GM18907 (cell line): ENCODE results near the gene USP7.

Source experiments
- ATAC-seq: cut with Tn5 transposase; IDR thresholded peaks from one replicate; pipeline ENCODE4 v1.9.1; 2021; ENCODE audit warnings: mild to moderate bottlenecking, moderate library complexity; ENCODE audit not compliant: unreplicated experiment

The USP7 gene

DNA sequence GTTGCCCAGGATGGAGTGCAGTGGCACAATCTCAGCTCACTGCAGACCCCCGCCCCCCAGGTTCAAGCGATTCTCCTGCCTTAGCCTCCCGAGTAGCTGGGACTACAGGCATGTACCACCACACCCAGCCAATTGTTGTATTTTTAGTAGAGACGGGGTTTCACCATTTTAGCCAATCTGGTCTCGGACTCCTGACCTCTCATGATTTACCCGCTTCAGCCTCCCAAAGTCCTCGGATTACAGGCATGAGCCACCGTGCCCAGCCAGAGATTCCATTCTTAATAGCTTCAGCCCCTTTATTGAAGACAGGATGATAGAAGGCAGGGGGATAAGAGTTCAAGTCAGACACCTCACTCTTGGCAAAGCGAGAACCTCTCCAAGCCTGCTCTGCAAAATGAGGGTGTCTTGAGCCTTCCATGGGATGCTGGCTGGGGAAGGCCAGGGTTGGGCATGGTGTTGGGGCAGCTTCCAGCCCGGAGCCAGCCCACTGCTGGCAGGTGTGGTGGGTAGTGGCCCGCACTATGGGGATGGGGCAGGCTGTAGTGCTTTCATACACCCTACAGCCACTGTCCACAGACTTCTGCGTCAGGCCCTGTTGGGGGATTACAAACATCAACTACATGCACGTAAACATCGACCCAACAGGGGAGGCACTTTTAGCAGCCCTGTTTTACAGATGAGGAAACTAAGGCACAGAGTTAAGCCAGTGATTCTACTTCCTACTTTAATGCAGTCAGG lies 98.4 kb downstream of the USP7 start:
- no peak for ATAC-seq

DNA sequence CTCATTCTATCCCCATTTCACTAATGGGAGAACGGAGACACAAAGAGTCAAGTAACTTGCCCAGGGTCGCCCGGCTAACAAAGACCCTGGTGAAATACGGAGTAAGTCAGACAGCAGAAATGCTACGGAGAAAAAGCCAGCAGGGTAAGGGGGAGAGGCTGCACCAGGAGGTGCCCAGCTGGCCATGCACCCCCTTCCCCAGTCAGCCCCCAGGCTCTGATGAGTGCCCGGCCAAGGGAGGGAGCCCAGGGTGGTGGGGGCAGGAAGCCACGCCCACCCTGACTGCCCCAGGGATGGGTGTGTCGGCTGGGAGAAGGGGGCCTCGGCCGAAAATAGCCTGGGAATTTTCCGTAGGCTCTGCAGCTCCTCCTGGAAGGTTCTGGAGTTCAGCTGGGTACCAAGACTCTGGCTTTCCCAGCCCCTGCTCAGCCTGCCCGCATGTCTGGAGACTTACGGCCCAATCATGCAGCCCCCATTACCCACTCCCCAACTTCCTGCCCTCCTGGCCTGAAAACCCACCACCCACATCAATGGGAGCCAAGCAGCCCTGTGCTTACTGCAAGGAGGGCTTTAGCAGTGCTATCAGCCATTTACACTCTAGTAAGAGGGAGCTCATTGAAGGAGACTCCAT lies 99.1 kb downstream of the USP7 start:
- ATAC-seq = no peak

DNA sequence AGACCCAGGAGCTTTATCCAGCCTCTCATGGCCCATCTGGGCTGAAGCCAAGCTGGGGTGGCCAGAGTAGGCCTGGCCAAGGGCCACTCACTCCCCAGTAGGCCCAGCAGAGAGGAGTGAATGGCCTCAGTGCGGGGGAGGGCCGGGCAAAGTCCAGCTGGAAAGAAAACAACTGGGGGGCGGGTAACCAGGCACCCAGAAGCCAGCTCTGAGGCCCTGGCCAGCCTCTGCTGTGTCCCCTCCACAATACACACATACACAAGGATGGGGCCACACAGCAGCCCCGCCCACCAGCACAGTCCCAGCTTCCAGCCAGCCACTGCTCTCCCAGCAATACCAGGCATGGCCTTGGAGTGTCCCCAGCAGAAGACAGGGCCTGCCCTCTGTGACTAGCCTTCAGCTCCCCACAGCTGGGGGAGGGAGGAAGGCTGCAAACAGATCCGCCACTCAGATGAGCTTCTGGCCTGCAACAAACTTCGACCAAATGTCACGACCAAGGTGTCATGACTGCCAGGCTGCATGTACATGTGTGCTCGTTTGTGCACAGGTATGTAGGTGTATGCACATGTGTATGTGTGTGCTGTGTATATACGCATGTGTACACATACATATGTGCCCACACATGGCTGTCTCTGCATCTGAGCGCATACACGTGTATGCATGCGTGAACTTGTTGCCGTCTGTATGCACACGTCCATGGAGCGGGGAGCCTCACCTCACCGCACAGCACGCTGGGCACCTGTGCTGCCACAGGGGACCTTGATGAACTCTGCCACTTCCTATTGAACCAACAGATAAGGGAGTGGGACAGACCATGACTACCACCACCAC lies 99.9 kb downstream of the USP7 start:
- ATAC-seq = no peak

DNA sequence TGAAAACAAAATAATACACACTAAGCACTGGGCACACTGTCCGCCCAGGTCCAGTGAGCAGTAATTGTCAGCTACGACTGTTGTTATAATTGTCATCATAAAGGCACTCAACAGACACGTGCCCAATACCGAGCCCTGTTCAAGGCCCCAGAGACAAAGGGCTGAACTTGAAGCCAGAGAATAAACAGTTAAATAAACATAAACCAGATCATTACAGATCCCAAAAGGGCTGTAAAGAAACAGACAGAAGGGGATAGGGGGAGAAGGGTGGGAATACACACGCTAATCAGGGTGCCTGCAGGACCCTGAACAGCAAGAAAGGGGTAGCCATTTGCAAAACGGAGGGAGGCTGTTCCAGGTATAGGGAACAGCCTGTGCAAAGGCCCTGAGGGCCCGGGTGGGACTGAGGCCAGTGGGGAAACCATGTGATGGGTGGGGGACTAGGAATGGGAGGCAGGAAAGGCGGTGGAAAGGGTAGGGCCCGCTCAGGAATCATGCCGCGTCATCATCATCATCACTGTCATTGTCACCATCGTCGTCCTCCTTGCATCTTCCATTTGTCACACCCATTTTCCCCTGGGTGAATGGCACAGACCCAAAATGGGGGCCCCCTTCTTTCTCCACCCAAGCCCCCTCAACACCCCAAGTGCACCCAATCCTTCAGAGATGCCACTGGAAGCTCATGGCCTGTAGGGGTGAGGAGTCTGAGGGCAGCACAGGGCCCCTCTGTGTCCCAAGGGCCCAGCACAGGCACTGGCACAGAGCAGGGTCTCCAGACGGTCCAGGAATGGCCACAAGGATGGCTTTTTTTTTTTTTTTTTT lies 101.2 kb downstream of the USP7 start:
- ATAC-seq = no peak

DNA sequence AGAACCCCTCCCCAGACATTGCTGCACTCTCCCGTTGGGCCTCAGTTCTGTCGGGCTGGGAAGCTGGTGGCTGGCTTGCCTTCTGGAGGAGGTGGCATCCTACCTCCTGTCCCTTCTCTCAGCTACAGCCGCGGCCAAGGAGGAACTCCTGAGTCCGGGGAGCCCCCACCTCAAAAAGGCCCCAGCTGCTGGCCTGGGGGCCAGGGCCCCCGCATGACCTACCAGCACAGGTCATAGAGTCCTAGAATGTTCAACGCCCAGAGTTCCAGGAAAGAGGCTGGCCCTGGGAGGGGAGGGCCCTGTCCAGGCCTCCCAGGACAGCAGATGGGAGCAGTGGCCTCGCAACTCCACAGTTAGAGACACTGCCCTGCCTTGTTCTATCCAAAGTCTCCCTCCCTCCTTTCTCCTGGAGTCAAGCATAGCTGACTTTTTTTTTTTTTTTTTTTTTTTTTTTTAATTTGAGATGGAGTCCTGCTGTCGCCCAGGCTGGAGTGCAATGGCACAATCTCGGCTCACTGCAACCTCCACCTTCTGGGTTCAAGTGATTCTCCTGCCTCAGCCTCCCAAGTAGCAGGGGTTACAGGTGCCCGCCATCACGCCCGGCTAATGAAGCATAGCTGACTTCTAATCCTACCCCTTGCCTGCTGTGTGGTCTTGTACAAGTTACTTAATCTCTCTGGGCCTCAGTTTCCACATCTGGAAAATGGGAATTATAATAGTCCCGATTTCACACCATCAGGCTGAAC lies 102.0 kb downstream of the USP7 start:
- no peak for ATAC-seq

GRCh38 chr16:8859913-8860881 lies 103.5 kb downstream of the USP7 start:
- no peak for ATAC-seq

- no peak for ATAC-seq
Measured at GRCh38 chr16:8858994-8859912, 104.5 kb downstream of the USP7 start.

DNA sequence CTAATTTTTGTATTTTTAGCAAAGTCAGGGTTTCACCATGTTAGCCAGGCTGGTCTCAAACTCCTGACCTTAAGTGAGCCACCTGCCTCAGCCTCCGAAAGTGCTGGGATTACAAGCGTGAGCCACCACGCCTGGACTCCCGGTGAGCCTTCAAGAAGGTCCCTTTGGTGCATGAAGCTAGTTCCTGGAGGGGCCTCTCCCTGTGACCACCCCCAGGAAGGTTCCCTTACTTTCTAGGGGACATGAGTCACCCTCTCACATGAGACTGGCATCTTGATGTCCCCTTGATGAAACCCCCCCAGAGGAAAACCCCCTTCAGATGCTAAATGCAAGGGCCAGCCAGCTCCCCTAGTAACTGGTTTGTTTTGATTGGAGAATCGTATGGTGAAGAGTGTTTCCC lies 107.7 kb downstream of the USP7 start:
- ATAC-seq = no peak

- no peak for ATAC-seq
Measured at GRCh38 chr16:8855051-8855786, 108.5 kb downstream of the USP7 start.

DNA sequence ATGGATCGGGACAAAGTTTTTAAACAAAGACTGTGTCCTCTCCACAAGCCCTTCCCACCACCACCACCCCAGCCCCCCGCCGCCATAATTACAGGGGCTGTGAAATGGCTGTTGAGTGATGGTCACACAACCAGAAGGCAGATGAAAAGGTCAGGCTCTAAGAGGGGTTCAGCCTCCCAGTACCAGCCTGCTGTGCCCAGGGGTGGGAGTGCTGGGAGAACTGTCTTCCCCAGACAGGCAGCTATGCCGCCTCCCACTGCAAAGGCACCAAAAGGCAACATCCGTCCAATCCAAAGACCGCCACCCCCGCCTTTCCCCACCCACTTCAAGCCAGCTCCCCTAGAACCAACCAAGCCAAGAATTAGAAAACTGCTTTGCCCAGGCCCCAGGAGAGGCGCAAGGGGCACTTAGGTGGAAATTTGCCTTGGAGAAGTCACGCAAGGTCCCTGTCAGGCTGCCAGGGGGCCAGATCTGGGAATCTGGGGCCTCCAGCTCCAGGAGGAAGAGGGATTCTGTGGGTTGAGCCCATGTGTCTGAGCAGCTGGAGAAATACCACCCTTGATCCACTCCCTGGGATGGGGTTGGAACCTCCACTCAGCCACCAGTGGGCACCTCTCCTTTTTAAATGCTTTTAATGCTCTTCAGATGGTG lies 109.3 kb downstream of the USP7 start:
- no peak for ATAC-seq

DNA sequence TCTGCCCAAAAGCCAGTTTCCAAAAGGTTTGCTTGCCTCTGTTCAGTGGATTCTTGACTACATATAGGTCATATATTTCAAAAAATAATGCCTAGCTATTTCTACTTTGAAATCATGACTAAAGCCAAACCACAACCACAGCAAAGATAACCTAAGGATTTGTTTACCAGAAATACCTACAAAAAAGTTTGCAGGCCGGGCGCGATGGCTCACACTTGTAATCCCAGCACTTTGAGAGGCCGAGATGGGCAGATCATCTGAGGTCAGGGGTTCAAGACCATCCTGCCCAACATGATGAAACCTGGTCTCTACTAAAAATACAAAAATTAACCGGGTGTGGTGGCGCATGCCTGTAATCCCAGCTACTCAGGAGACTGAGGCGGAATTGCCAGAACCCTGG lies 110.1 kb downstream of the USP7 start:
- no peak for ATAC-seq

DNA sequence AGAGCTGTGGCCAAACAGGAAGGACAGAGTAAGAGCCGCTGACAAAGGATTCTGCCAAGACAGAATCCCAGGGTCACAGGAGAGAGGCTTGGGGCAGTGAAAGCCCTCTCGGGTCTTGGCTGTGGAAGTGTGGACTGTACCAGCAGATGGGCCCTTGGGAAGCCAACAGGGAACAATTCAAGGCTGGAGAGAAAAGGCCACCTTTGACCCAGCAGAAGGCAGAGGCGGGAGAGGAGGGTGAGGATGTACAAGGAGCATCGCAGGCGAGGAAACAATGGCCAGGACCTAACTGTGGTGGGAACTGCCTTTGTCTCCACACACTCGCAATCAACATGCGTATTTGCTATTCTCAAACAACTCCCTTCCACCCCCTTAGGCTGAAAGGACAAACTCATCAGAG lies 110.6 kb downstream of the USP7 start:
- no peak for ATAC-seq

DNA sequence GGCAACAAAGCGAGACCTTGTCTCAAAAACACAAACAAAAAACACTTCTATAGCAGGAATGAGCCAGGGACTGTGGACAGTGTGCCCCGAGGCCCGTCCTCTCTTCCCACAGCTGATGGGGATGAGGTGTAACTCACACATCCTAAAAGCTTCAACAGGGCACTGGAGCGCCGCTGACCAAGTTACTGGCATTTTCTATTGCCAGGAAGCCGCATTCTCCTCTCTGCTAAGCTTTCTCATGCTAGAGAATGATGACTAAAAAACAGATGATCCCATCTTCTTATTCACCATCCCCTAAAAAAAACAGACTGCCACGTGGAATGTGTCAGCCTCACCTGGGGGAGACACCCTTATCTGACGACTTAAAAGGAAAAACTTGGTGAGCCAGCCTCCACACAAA lies 111.2 kb downstream of the USP7 start:
- ATAC-seq = no peak

DNA sequence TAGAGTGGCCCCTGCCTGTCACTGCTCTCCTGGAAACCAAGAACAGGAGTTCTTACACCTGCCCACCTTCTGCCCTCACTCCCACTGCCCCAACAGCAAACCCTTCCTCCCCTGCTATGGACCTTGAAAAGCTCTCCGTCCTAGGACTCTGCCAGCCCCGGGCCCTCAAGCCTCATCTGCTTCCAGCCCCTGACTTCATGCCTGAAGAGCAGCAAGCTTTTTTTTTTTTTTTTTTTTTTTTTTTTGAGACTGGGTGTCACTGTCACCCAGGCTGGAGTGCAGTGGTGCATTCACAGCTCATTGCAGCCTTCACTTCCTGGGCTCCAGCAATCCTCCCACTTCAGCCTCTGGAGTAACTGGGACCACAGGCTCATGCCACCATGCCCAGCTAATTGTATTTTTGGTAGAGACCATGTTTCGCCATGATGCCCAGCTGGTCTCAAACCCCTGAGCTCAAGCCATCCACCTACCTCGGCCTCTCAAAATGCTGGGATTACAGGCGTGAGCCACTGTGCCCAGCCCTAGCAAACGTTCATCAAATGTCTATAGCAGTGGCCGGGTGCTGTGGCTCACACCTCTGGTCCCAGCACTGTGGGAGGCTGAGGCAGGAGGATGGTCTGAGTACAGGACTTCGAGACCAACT lies 111.8 kb downstream of the USP7 start:
- ATAC-seq = no peak

DNA sequence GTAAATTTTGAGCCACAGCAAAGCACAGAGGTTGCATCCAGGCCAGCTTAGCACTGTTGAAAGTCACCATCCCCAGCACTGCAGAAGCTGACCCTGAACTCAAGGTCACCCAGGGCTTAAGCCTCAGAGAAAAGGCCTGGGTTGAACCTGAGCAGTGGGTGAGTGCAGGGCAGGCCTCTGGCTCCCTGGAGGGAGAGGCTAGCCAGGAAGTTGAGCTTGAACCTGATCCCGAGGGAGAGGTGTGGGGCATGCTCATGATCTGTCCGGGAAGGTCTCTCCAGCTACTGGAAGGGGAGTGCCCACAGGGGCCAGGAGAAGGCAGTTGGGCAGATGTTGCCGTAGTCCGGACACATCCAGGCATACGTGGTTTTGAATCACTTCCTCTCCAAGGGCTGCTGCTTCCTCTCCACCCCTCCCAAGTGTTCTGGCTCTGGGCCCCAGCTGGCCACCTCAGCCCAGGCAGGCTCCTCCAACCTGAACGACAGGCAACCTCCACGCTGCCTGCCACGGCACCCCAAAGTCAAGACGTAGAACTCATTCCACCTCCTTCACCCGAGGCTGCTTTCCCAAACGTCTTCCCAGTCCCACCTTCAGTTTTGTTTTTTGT lies 113.3 kb downstream of the USP7 start:
- ATAC-seq = no peak

- ATAC-seq = no peak
Measured at GRCh38 chr16:8849411-8850011, 114.2 kb downstream of the USP7 start.
